Activated effector memory CD4-positive, alpha-beta T cell treated with Interleukin-2 at 50 U/mL for 16 hours (primary cell): ENCODE results near the gene CCDC148.
"Not testable (repeated sequence)": the region's sequence is repeated elsewhere in the genome, so short reads cannot be mapped to it uniquely, and the experiment has no call there.

Experiments used
- DNase-seq: peaks from one replicate; pipeline ENCODE4 v3.0.0-alpha.2; 2020

The CCDC148 gene

GRCh38 chr2:158481116-158481515 lies 24.6 kb upstream of the CCDC148 start:
- DNase-seq: no peak

- no peak for DNase-seq
Observed at GRCh38 chr2:158478816-158479215, 22.3 kb upstream of the CCDC148 start.

GRCh38 chr2:158478237-158478636 lies 21.7 kb upstream of the CCDC148 start:
- DNase-seq: no peak

GRCh38 chr2:158477202-158477601 lies 20.6 kb upstream of the CCDC148 start:
- no peak for DNase-seq

- not testable (repeated sequence) for DNase-seq
Observed at GRCh38 chr2:158474526-158475011, 18.0 kb upstream of the CCDC148 start.

GRCh38 chr2:158473719-158474392 lies 17.3 kb upstream of the CCDC148 start:
- no peak for DNase-seq

GRCh38 chr2:158473300-158473699 lies 16.7 kb upstream of the CCDC148 start:
- DNase-seq: not testable (repeated sequence)

GRCh38 chr2:158472829-158473228 lies 16.3 kb upstream of the CCDC148 start:
- not testable (repeated sequence) for DNase-seq

- DNase-seq: no peak
Observed at GRCh38 chr2:158467248-158467647, 10.7 kb upstream of the CCDC148 start.

GRCh38 chr2:158464426-158465281 lies 8.1 kb upstream of the CCDC148 start:
- no peak for DNase-seq

GRCh38 chr2:158463496-158464095 lies 7.0 kb upstream of the CCDC148 start:
- DNase-seq: no peak

GRCh38 chr2:158460632-158461297 lies 4.2 kb upstream of the CCDC148 start:
- no peak for DNase-seq

- no peak for DNase-seq
Observed at GRCh38 chr2:158459161-158460003, 2.8 kb upstream of the CCDC148 start.

GRCh38 chr2:158458617-158458920 lies 2.0 kb upstream of the CCDC148 start:
- DNase-seq: no peak

GRCh38 chr2:158457826-158458616 lies 1.5 kb upstream of the CCDC148 start:
- DNase-seq: no peak

- DNase-seq: peak; percentile 50
Observed at GRCh38 chr2:158457092-158457825, 706 bp upstream of the CCDC148 start.

GRCh38 chr2:158443606-158444005 lies 12.9 kb downstream of the CCDC148 start:
- DNase-seq: no peak

GRCh38 chr2:158439062-158439461 lies 17.5 kb downstream of the CCDC148 start:
- DNase-seq: not testable (repeated sequence)

GRCh38 chr2:158433716-158434115 lies 22.8 kb downstream of the CCDC148 start:
- DNase-seq: not testable (repeated sequence)

GRCh38 chr2:158432117-158432516 lies 24.4 kb downstream of the CCDC148 start:
- no peak for DNase-seq

GRCh38 chr2:158414538-158414937 lies 42.0 kb downstream of the CCDC148 start:
- no peak for DNase-seq
